ENCODE measurements around the gene NOB1.

NOB1 gene

DNA sequence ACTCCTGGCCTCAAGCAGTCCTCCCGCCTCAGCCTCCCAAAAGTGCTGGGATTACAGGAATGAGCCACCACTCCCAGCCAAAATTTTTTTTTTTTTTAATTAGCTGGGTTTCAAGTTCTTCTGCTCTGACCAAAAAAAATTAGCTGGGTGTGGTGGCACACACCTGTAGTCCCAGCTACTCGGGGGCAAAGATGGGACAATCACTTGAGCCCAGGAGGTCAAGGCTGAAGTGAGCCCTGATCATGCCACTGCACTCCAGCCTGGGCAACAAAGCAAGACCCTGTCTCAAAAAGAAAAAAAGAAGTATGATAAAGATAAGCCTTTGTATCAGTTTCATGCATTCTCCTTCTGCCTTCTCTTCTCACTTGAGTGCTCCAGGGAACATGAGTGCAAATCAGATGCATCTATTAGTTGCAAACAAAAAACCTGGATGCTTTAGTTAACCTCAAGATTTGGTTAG lies 30.3 kb downstream of the NOB1 start:
- DNase-seq (ENCODE audit: low read depth in 1 of 2, low spot score in 1 of 2), result no peak
- TF ChIP-seq, protein P1, sequence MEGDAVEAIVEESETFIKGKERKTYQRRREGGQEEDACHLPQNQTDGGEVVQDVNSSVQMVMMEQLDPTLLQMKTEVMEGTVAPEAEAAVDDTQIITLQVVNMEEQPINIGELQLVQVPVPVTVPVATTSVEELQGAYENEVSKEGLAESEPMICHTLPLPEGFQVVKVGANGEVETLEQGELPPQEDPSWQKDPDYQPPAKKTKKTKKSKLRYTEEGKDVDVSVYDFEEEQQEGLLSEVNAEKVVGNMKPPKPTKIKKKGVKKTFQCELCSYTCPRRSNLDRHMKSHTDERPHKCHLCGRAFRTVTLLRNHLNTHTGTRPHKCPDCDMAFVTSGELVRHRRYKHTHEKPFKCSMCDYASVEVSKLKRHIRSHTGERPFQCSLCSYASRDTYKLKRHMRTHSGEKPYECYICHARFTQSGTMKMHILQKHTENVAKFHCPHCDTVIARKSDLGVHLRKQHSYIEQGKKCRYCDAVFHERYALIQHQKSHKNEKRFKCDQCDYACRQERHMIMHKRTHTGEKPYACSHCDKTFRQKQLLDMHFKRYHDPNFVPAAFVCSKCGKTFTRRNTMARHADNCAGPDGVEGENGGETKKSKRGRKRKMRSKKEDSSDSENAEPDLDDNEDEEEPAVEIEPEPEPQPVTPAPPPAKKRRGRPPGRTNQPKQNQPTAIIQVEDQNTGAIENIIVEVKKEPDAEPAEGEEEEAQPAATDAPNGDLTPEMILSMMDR (IDR thresholded peaks at IDR 0.05; ENCODE audit: insufficient read depth, low read length), result no peak
- TF ChIP-seq POLR2AphosphoS5 (IDR thresholded peaks at IDR 0.05; ENCODE audit: low read depth), result no peak
- TF ChIP-seq, protein P2, sequence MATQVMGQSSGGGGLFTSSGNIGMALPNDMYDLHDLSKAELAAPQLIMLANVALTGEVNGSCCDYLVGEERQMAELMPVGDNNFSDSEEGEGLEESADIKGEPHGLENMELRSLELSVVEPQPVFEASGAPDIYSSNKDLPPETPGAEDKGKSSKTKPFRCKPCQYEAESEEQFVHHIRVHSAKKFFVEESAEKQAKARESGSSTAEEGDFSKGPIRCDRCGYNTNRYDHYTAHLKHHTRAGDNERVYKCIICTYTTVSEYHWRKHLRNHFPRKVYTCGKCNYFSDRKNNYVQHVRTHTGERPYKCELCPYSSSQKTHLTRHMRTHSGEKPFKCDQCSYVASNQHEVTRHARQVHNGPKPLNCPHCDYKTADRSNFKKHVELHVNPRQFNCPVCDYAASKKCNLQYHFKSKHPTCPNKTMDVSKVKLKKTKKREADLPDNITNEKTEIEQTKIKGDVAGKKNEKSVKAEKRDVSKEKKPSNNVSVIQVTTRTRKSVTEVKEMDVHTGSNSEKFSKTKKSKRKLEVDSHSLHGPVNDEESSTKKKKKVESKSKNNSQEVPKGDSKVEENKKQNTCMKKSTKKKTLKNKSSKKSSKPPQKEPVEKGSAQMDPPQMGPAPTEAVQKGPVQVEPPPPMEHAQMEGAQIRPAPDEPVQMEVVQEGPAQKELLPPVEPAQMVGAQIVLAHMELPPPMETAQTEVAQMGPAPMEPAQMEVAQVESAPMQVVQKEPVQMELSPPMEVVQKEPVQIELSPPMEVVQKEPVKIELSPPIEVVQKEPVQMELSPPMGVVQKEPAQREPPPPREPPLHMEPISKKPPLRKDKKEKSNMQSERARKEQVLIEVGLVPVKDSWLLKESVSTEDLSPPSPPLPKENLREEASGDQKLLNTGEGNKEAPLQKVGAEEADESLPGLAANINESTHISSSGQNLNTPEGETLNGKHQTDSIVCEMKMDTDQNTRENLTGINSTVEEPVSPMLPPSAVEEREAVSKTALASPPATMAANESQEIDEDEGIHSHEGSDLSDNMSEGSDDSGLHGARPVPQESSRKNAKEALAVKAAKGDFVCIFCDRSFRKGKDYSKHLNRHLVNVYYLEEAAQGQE (IDR thresholded peaks at IDR 0.05; ENCODE audit: insufficient replicate concordance, low read depth), result no peak
- no peak for TF ChIP-seq GABPA (IDR thresholded peaks at IDR 0.05; ENCODE audit: low read depth)
- TF ChIP-seq SPI1 (IDR thresholded peaks at IDR 0.05; ENCODE audit: borderline replicate concordance, low read depth), result no peak
- no peaks in the 10 kb centered on the region for H3K27me3 ChIP-seq (ENCODE audit: insufficient read depth, poor library complexity, severe bottlenecking)
- H3K4me3 ChIP-seq (replicated peaks; ENCODE audit: insufficient read depth, low read length), result no peak overlapping the region
- H3K27ac ChIP-seq (replicated peaks), result no peak overlapping the region

DNA sequence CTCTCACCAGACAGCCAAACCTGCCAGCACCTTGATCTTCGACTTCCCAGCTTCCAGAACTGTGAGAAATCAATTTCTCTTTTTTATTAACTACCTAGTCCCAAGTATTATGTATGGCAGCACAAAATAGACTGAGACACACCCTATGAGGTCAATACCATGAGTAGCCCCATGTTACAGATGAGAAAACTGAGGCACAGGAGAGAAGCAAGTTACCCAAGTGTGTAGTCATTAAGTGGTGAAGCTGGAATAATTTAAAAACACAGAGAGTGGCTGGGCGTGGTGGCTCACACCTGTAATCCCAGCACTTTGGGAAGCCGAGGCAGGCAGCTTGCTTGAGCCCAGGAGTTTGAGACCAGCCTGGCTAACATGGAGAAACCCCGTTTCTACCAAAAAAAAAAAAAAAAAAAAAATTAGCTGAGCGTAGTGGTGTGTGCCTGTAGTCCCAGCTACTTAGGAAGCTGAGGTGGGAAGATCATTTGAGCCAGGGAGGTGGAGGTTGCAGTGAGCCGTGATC lies 33.2 kb downstream of the NOB1 start:
- DNase-seq (ENCODE audit: low read depth in 1 of 2, low spot score in 1 of 2), result no peak
- no peak overlapping the region for H3K27ac ChIP-seq (replicated peaks)
- H3K27me3 ChIP-seq (ENCODE audit: insufficient read depth, poor library complexity, severe bottlenecking), result no peaks in the 10 kb centered on the region
- no peak overlapping the region for H3K4me3 ChIP-seq (replicated peaks; ENCODE audit: insufficient read depth, low read length)
- no peak for TF ChIP-seq POLR2AphosphoS5 (IDR thresholded peaks at IDR 0.05; ENCODE audit: low read depth)
- no peak for TF ChIP-seq SPI1 (IDR thresholded peaks at IDR 0.05; ENCODE audit: borderline replicate concordance, low read depth)
- TF ChIP-seq, protein P1 (IDR thresholded peaks at IDR 0.05; ENCODE audit: insufficient read depth, low read length), result no peak
- TF ChIP-seq, protein P2 (IDR thresholded peaks at IDR 0.05; ENCODE audit: insufficient replicate concordance, low read depth), result no peak
- TF ChIP-seq GABPA (IDR thresholded peaks at IDR 0.05; ENCODE audit: low read depth), result no peak

DNA sequence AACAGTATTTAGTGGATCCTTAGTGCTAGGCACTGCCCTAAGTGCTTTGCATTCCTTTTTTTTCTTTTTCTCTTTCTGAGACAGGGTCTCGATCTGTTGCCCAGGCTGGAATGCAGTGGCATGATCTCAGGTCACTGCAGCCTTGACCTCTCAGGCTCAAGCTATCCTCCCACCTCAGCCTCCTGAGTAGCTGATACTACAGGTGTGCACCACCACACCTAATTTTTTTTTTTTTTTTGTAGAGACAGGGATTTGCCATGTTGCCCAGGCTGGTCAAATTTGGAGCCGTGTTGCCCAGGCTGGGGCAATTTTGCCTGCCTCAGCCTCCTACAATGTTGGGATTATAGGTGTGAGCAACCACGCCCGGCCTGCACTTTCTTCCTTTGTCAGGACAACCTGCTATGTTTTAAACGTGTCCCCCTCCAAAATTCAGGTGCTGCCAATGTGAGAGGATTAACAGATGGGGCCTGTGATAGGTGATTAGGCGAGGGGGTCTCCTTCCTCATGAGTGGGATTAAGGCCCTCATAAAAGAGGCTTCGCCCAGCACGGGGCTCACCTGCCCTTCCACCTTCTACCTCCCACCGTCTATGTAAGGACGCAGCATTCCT lies 33.8 kb downstream of the NOB1 start:
- H3K27ac ChIP-seq (replicated peaks), result no peak overlapping the region
- H3K4me3 ChIP-seq (replicated peaks; ENCODE audit: insufficient read depth, low read length), result no peak overlapping the region
- DNase-seq (ENCODE audit: low read depth in 1 of 2, low spot score in 1 of 2), result no peak
- H3K27me3 ChIP-seq (ENCODE audit: insufficient read depth, poor library complexity, severe bottlenecking), result no peaks in the 10 kb centered on the region
- TF ChIP-seq SPI1 (IDR thresholded peaks at IDR 0.05; ENCODE audit: borderline replicate concordance, low read depth) (no peak), POLR2AphosphoS5 (IDR thresholded peaks at IDR 0.05; ENCODE audit: low read depth) (no peak), GABPA (IDR thresholded peaks at IDR 0.05; ENCODE audit: low read depth) (no peak)
- TF ChIP-seq, protein P1 (IDR thresholded peaks at IDR 0.05; ENCODE audit: insufficient read depth, low read length), result no peak
- TF ChIP-seq, protein P2 (IDR thresholded peaks at IDR 0.05; ENCODE audit: insufficient replicate concordance, low read depth), result no peak
